NCI-H1694 (cell line): Measurements from ENCODE around the gene DLL4.

Experiments
- DNase-seq: peaks from one replicate; lab custom pipeline; 2025; lab: John Stamatoyannopoulos, UW

DLL4 gene

DNA sequence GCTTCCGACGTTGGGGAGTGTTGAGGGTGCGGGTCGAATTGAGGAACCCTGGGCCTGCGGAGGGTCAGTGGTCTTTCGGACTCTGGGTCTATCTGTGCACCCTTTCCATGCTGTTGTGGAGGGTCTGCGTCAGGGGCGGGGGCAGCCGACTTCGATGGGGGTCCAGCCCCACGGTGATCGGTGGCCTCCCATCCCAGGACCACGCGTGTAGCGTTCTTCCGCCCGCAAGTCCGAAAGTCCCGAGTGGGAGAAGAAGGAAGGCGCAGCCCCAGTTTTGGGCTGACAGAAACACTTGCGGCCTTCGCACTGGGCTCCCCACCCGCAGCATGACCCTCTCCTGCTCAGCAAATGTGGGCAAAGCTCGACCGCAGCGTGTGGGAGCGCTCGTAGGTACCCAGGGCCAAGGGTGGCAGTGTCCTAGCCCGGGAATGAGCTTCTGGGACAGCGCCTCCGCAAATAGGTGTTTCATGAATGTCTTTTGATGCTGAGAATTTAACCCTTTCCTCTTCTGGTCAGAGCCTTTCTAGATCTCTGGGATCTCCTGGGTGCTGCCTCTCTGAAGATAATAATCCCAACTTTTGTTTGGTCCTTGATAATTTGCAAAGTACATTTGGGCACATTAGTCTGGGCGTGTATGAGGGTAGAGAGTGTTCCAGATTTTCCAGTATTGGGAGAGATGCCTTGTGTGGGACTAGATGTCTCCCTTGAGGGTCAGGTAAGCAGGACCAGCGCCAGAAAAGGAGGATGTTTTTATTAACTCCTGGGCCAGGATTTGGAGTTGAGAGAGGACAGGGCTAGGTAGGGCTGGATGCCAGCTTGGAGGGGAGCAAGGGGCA, 2.3 kb upstream of the DLL4 start:
- no peak for DNase-seq

DNA sequence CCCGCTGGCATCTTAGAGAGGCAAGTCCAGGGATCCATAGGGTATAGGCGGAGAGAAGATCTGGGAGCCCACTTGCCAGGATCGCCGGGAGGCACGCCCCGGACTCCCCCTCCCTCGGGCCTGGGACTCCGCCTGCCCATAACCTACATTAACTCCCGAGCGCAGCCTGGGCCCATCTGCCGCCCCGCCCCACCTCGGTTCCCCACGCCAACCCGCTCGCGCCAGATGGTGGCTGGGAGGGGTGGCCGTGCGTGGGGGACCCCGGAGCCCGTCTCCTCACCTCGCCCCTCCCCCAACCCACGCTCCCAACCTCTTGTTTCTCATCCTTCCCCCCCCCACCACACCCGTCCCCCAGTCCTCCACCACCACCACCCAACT, 1.7 kb upstream of the DLL4 start:
- DNase-seq = no peak

DNA sequence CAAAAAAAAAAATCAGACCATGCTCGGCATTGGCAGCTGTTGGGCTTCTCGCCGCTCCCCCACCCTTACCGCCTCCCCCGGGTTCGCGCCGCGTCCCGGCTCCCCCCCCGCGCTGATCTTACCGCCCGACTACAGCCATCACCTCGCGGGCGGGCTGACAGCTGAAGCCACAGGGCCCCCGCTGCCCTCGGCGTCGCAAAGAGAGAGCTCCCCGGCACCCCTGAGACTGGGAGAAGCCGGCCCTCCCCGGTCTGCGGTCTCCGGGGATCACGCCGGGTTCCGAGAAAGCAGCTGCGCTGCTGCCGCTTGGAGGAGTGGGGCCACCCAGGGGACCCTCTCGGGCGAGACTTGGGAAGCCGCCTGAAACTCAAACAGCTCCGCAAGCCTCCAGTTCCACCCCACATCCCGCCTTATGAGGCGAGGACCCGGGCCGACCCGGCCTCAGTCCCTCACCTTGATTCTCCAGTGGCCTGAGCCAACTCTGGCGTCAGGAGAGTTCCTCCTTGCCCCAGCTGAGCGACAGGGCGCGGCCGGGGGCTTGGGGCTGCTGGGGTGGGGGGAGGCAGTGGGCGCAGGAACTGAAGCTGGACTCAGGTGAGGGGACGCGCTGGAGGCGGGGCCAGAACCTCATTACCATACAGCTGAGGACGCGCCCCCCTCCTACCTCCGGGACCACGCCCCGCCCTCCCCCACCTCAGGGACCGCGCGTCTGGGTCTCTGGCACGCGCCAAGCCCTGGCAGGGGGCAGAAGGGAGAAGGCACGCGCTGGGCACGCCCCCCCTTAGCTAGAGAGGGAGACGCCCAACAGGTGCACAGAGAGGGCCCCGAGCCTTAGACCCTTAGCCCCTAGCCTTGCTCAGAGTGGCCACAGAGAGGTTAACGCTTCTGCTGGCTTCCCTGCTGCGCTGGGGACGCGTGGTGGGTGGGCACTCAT, 1.0 kb upstream of the DLL4 start:
- DNase-seq = no peak

DNA sequence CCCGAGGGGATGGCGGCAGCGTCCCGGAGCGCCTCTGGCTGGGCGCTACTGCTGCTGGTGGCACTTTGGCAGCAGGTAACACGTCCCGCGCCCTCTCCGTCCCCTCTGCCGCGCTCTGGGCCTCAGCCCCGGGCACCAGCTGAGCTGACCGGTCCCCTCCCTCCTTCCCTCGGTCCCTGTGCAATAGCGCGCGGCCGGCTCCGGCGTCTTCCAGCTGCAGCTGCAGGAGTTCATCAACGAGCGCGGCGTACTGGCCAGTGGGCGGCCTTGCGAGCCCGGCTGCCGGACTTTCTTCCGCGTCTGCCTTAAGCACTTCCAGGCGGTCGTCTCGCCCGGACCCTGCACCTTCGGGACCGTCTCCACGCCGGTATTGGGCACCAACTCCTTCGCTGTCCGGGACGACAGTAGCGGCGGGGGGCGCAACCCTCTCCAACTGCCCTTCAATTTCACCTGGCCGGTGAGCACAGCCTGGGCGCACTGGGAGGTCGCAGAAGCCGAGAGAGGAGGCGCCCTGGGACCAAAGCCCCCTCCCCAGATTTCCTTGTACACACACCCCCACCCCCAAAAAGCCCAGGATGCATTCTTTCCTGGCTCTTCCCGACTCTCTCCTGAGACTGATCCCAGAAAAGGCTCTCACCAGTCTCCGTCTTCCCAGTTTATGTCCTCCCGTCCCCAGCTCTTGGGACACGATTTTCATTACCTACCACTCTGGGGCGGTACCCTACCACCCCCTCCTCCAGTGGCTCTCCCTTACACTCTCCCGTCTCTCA, 705 bp downstream of the DLL4 start:
- no peak for DNase-seq

DNA sequence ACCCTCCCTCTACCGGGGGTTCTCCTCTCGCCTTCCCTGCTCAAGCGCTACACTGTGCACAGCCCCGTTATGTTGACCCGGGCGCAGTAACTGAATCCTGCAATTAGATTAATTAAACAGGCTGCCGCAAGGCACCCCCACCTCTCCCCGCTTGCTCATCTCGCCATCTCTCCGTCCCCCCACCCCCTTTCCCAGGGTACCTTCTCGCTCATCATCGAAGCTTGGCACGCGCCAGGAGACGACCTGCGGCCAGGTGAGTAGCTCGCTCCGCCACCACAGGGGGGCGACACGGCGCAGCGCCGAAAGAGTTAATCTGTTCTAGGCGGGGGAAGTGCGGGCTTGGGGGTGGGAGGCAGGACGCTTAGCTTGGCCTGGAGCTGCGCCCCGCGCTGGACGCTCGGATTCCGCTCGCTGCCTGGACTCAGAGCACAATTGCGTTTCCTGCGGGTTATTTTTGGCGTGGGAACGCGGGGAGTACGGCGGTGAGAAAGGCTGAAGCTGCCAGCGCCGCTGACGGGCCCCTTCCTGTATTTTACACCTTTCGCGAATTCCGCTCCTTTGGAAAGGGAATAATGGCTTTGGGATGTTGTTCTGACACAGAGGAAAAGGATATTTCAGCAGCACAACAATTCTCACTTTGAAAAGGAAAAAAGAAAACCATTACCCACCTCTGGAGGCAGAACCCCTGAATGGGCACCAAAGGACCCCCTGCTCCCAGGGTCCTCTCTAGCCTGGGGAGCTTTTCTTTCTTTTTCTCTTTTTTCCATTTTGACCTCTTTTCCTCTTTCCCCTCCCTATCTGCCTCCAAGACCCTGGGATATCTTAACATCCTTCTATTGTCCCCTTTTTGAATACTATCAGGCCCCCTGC, 1.5 kb downstream of the DLL4 start:
- no peak for DNase-seq

DNA sequence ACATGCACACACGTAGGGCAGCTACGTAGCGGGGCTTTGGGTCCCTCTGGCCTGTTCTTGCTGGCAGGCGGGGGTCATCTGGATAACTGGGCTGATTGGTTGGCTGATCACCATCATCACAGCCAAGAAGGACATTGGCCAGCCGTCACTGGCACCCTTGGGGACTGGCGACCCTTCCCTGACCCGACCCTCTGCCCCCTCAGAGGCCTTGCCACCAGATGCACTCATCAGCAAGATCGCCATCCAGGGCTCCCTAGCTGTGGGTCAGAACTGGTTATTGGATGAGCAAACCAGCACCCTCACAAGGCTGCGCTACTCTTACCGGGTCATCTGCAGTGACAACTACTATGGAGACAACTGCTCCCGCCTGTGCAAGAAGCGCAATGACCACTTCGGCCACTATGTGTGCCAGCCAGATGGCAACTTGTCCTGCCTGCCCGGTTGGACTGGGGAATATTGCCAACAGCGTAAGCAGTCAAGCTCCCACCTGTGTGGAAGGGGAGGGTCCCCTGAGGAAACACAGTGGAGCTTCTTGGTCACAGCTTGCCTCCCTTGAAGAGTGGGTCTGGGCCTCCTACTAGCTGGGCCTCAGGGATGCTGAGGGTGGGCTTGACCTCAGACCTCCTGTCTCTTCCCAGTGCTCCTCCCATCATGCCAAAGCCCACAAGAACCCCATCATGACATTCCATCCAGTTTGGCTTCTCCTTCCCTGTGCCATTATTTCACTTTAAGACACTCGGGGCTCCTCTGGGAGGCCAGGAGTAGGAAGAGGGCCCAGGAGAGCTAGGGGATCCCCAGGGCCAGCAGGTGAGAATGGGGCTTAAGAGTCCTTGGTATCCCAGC, 2.4 kb downstream of the DLL4 start:
- DNase-seq = no peak

DNA sequence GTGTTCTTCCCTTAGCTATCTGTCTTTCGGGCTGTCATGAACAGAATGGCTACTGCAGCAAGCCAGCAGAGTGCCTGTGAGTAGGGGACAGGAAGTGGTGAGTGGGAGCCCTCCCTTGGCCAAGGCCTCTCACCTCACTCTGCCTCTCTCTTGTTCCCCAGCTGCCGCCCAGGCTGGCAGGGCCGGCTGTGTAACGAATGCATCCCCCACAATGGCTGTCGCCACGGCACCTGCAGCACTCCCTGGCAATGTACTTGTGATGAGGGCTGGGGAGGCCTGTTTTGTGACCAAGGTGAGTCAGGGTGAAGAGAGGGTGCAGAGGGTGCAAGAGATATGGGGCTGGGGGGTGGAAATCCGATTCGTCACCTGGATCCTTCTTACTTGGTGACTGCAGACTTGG, 3.0 kb downstream of the DLL4 start:
- DNase-seq = no peak

DNA sequence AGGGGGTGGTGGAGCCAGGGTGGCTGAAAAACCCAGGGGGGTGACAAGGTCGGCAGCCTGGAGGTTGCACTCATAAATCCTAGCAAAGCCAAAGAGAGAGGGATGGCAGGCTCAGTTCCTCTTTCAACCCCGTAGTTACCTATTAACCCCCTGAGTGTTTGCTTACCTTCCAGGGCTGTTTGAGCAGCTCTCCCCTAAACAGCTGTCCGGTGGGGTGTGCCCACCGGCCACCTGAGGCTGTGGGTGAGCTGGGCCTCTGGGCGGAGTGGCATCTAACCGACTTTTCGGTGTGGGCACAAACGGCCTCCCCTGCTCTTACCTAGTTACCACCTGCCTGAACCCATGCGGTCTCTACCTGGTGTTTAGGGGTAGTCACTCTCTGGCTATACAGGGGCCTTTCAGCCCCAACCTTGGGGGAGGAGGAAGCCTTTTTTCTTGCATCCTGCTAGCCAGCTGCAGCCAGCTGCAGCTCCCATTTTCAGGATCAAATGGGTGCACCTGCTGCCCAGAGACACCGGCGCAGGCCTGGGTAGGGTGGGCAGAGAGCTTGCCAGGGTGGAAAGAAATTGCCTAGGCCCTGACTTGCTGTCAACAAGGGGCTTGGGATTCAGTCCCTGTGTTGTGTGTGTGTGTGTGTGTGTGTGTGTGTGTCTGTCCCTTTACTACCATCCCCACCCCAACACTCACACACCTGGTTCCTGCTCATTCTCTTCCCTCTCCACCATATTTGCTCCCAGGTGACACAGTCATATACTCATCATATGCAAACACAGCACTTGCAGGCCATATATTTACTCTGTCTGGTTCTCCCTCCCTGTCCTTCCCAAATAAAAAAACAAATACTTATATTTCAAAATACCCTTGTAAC, 3.7 kb downstream of the DLL4 start:
- DNase-seq = no peak

DNA sequence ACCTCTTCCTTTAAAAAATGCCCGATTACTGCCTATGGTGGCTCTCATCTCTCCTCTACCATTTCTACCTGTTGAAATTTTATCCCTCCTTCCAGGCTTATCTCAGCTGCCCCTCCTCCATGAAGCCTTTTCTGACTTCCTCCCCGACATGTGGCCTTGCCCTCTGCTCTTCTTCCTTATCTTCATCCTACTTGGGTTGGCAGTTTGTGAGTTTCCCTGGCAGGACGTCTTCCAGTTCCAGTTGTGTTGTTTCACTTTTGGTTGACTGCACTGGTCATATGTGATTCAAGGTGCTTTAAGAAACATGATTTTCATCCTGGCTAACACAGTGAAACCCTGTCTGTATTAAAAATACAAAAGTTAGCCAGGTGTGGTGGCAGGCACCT, 4.4 kb downstream of the DLL4 start:
- no peak for DNase-seq

DNA sequence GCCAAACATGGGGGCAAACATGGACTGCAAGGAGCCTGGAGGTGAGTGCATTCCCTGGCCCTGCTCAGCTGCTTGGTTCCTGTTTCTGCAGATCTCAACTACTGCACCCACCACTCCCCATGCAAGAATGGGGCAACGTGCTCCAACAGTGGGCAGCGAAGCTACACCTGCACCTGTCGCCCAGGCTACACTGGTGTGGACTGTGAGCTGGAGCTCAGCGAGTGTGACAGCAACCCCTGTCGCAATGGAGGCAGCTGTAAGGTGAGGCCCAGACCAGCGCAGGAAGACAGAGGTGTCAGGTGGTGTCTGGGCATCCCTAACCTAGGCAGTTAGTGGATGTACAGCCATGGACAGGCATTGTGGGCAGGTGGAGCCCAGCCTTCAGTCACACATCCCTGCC, 5.3 kb downstream of the DLL4 start:
- DNase-seq = no peak

DNA sequence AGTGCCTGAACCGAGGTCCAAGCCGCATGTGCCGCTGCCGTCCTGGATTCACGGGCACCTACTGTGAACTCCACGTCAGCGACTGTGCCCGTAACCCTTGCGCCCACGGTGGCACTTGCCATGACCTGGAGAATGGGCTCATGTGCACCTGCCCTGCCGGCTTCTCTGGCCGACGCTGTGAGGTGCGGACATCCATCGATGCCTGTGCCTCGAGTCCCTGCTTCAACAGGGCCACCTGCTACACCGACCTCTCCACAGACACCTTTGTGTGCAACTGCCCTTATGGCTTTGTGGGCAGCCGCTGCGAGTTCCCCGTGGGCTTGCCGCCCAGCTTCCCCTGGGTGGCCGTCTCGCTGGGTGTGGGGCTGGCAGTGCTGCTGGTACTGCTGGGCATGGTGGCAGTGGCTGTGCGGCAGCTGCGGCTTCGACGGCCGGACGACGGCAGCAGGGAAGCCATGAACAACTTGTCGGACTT, 7.1 kb downstream of the DLL4 start:
- no peak for DNase-seq

DNA sequence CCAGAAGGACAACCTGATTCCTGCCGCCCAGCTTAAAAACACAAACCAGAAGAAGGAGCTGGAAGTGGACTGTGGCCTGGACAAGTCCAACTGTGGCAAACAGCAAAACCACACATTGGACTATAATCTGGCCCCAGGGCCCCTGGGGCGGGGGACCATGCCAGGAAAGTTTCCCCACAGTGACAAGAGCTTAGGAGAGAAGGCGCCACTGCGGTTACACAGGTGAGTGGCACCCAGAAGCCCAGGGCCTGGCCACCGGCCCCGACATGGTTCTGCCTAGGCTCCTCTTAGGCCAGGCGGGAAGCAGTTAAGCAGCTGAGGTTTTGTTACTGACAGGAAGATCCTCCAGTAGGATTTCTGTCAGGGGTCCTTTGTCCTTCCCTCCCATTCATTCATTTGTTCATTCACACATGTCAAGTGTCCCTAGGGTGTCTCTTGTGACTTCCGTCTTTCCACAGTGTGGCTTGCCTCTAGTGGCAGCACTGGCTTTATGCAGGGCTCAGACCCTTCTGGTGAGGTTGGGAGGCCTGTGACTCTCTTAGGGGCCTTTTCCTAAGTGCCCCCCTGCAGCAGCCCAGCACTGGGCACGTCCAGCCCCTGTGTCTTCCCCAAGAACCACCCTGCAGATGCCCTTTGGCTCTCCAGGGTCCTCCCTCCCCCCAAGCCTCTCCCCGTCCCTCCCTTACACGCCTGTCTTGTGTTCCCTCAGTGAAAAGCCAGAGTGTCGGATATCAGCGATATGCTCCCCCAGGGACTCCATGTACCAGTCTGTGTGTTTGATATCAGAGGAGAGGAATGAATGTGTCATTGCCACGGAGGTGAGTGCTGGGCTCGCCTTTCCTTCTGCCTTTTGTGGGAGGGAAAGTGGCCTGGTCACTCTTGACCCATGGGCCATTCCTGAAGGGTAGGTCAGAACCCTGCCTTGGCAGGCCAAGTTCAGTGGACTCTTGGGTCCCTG, 7.8 kb downstream of the DLL4 start:
- DNase-seq = no peak

DNA sequence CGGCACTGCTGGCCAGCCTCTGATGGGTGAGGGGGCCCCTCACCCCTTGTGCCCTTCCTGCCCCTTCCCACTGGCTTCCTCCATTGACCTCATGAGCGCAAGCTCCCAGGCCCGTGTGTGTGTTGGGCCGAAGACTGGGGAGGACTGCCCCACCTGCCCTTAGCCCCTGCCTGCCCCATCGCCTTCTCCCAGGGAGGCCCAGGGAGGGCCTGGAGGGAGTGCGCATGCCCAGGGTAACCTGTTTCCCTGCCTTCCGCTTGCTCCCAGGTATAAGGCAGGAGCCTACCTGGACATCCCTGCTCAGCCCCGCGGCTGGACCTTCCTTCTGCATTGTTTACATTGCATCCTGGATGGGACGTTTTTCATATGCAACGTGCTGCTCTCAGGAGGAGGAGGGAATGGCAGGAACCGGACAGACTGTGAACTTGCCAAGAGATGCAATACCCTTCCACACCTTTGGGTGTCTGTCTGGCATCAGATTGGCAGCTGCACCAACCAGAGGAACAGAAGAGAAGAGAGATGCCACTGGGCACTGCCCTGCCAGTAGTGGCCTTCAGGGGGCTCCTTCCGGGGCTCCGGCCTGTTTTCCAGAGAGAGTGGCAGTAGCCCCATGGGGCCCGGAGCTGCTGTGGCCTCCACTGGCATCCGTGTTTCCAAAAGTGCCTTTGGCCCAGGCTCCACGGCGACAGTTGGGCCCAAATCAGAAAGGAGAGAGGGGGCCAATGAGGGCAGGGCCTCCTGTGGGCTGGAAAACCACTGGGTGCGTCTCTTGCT, 8.8 kb downstream of the DLL4 start:
- no peak for DNase-seq

DNA sequence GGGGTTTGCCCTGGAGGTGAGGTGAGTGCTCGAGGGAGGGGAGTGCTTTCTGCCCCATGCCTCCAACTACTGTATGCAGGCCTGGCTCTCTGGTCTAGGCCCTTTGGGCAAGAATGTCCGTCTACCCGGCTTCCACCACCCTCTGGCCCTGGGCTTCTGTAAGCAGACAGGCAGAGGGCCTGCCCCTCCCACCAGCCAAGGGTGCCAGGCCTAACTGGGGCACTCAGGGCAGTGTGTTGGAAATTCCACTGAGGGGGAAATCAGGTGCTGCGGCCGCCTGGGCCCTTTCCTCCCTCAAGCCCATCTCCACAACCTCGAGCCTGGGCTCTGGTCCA, 9.4 kb downstream of the DLL4 start:
- DNase-seq = no peak

DNA sequence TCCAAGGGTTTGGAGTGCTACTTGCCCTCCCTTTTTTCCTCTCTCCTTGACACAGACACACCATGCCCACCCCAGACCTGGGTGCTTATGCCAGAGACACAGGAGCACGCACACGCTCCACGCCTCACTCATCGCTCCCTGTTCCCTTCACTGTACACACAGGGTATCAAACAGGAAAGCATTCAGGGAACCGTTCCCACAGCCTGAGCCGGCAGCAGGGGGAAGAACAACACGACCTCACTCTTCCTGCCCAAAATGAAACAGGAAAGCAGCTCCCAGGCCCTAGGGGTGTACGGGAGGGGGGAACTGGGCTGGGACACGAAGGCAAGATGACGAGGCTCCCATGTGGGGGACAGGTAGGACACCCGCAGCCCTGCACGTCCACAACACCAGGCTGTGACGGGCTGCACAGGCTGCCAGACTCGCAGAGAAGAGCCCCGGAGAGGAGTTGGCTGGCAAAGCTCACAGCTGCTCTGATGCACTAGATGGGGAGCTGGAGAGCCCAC, 11.2 kb downstream of the DLL4 start:
- DNase-seq = no peak

DNA sequence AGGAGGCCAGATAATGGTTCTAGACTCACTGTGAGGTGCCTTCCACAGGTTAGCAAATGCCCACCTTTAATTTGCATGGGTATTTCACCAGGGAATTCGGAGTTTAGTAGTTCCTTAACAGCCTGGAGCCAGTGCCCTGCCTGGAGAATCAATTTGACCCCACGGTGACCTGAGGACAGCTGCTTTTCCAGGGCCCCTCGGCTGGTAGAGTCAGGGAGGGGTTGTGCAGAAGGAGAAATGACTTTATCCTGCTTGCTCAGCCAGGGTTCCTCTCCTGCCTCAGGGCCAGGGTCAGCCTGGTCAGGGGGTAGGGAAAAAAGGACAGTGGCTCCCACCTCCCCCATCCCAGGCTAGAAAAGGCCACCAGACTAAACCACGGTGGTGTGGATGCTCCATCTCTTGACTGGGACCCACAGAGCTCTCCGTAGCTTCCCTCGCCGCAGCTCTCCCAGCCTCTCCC, 12.0 kb downstream of the DLL4 start:
- no peak for DNase-seq
